Neural cell (in vitro differentiated cells): ENCODE measurements around the gene GPSM1. TPM values are rescaled to one million over a fixed set of nuclear protein-coding genes. Genes with fewer than 3 reads are reported as not detected.

Source experiments
- H2AFZ ChIP-seq: fragments of 200-600, 300-800 bp; sonication (generic), shearing (Covaris generic); 2 replicates; pipeline ENCODE4 v1.6.0; 2014; ENCODE audit warnings: low read depth, mild to moderate bottlenecking, antibody characterized with exemption, low read length, moderate library complexity
- H3F3A ChIP-seq: fragments of 200-600 bp; shearing (Covaris generic); 2 replicates; pipeline ENCODE4 v1.6.1; 2016; ENCODE audit warnings: mild to moderate bottlenecking, moderate library complexity, mixed read lengths, antibody characterized with exemption, low read length; ENCODE audit not compliant: insufficient read depth, poor library complexity, severe bottlenecking
- H3K27ac ChIP-seq: fragments of 200-600, 300-800 bp; sonication (generic), shearing (Covaris generic); 2 replicates; pipeline ENCODE4 v1.5.1; 2014; ENCODE audit warnings: mild to moderate bottlenecking, low read length, moderate library complexity
- H3K27me3 ChIP-seq: fragments of 300-800, 200-600 bp; sonication (generic), shearing (Covaris generic); 2 replicates; pipeline ENCODE4 v1.6.0; 2014; ENCODE audit warnings: mild to moderate bottlenecking, low read depth, low read length, moderate library complexity; ENCODE audit not compliant: insufficient read depth
- H3K36me3 ChIP-seq: fragments of 300-800, 200-600 bp; sonication (generic), shearing (Covaris generic); 2 replicates; pipeline ENCODE4 v1.5.1; 2014; ENCODE audit warnings: mild to moderate bottlenecking, antibody characterized with exemption, low read length, moderate library complexity; ENCODE audit not compliant: insufficient read depth
- H3K4me2 ChIP-seq: fragments of 300-800, 200-600 bp; sonication (generic), shearing (Covaris generic); 2 replicates; pipeline ENCODE4 v1.6.0; 2014; ENCODE audit warnings: mild to moderate bottlenecking, low read length
- H3K4me3 ChIP-seq: fragments of 300-800, 200-600 bp; sonication (generic), shearing (Covaris generic); 2 replicates; pipeline ENCODE4 v1.5.1; 2014; ENCODE audit warnings: mild to moderate bottlenecking, low read length, moderate library complexity
- H3K79me2 ChIP-seq: fragments of 200-600 bp; shearing (Covaris generic); replicated peaks from 2 replicates; pipeline ENCODE4 v1.6.0; 2014; ENCODE audit warnings: mild to moderate bottlenecking, low read length, moderate library complexity; ENCODE audit not compliant: insufficient read depth
- H3K9ac ChIP-seq: fragments of 300-800, 200-600 bp; sonication (generic), shearing (Covaris generic); 2 replicates; pipeline ENCODE4 v1.6.1; 2016; ENCODE audit warnings: mild to moderate bottlenecking, low read length, mixed read lengths
- H3K9me2 ChIP-seq: fragments of 200-600 bp; shearing (Covaris generic); 2 replicates; pipeline ENCODE4 v1.6.1; 2016; ENCODE audit warnings: mild to moderate bottlenecking, low read length, mixed read lengths; ENCODE audit not compliant: insufficient read depth
- H3K9me3 ChIP-seq: fragments of 200-600, 300-800 bp; sonication (generic), shearing (Covaris generic); 2 replicates; pipeline ENCODE4 v1.6.1; 2016; ENCODE audit warnings: mild to moderate bottlenecking, mixed run types, low read length, moderate library complexity, mixed read lengths
- H4K20me1 ChIP-seq: fragments of 200-600 bp; shearing (Covaris generic); 2 replicates; pipeline ENCODE4 v1.6.1; 2016; ENCODE audit warnings: mild to moderate bottlenecking, mixed run types; ENCODE audit not compliant: insufficient read depth
- EP300 ChIP-seq: fragments of 450-650 bp; conservative IDR thresholded peaks from 2 replicates; pipeline ENCODE4 v1.6.1; 2014; ENCODE audit warnings: antibody characterized with exemption, mild to moderate bottlenecking, moderate library complexity; ENCODE audit not compliant: poor library complexity, severe bottlenecking
- EZH2 ChIP-seq: fragments of 200-600, 300-800 bp; shearing (Covaris generic), sonication (generic); IDR thresholded peaks from 2 replicates; pipeline ENCODE4 v1.6.1; 2014; ENCODE audit warnings: antibody characterized with exemption, low read length, borderline replicate concordance, mild to moderate bottlenecking; ENCODE audit not compliant: insufficient read depth, poor library complexity, severe bottlenecking
- MXI1 ChIP-seq: fragments of 450-650 bp; conservative IDR thresholded peaks from 2 replicates; pipeline ENCODE4 v1.6.1; 2014; ENCODE audit warnings: antibody characterized with exemption, mild to moderate bottlenecking; ENCODE audit not compliant: poor library complexity, severe bottlenecking
- POLR2AphosphoS5 ChIP-seq: IDR thresholded peaks from 2 replicates; pipeline ENCODE4 v1.6.1; 2012
- REST ChIP-seq: IDR thresholded peaks from 2 replicates; pipeline ENCODE4 v1.6.1; 2012; ENCODE audit warnings: borderline replicate concordance
- SMC3 ChIP-seq: fragments of 450-650 bp; conservative IDR thresholded peaks from 2 replicates; pipeline ENCODE4 v1.6.1; 2014; ENCODE audit warnings: antibody characterized with exemption, mild to moderate bottlenecking, moderate library complexity; ENCODE audit not compliant: poor library complexity
- TAF1 ChIP-seq: IDR thresholded peaks from 2 replicates; pipeline ENCODE4 v1.6.1; 2012; ENCODE audit warnings: low read depth
- polyA plus RNA-seq: library from polyadenylated mRNA; depleted of rRNA; stranded (reverse); fragments of >200 nt; gene quantifications from 2 replicates; pipeline ENCODE4 v1.2.3, GENCODE V29; 2014

GPSM1 gene
- polyA plus RNA-seq, 1 donor from 2014 or later: 117 TPM

GRCh38 chr9:136346157-136346481, 18.8 kb downstream of the GPSM1 start:
- H3K4me2 ChIP-seq: no peak overlapping the region

GRCh38 chr9:136346927-136347465, 19.7 kb downstream of the GPSM1 start:
- TF ChIP-seq SMC3: no peak
- TF ChIP-seq EZH2: no peak
- TF ChIP-seq MXI1: no peak
- no peak for TF ChIP-seq EP300
- TF ChIP-seq POLR2AphosphoS5: peak; percentile 8
- no peak for TF ChIP-seq REST
- Histone ChIP-seq H3K36me3 (no peaks in the 10 kb centered on the region), H3K9me2 (no peaks in the 10 kb centered on the region), H3K27me3 (no peaks in the 10 kb centered on the region), H4K20me1 (no peaks in the 10 kb centered on the region), H3K9ac (no peak overlapping the region), H3K79me2 (no peaks in the 10 kb centered on the region), H2AFZ (no peak overlapping the region), H3K4me3 (no peak overlapping the region), H3K4me2 (no peak overlapping the region), H3K27ac (no peak overlapping the region), H3F3A (no peaks in the 10 kb centered on the region), H3K9me3 (no peaks in the 10 kb centered on the region)

More at GRCh38 chr9:136346157-136346481, 18.8 kb downstream of the GPSM1 start:
- no peak overlapping the region for H3K9ac ChIP-seq
- no peaks in the 10 kb centered on the region for H3K9me3 ChIP-seq
- no peaks in the 10 kb centered on the region for H4K20me1 ChIP-seq
- no peaks in the 10 kb centered on the region for H3K79me2 ChIP-seq
- H3K27me3 ChIP-seq: no peaks in the 10 kb centered on the region
- no peak overlapping the region for H3K27ac ChIP-seq
- no peak overlapping the region for H3K4me3 ChIP-seq
- TF ChIP-seq REST: no peak
- TF ChIP-seq MXI1: no peak
- TF ChIP-seq EP300: no peak
- no peak for TF ChIP-seq TAF1
- no peak overlapping the region for H2AFZ ChIP-seq
- no peaks in the 10 kb centered on the region for H3K36me3 ChIP-seq
- no peaks in the 10 kb centered on the region for H3K9me2 ChIP-seq
- no peaks in the 10 kb centered on the region for H3F3A ChIP-seq
